T follicular helper cell (primary cell): ENCODE measurements around the gene VAC14.
"Not testable (repeated sequence)": the region's sequence is repeated elsewhere in the genome, so short reads cannot be mapped to it uniquely, and the experiment has no call there.

Source experiments
- DNase-seq: peaks from one replicate; pipeline ENCODE4 v3.0.0-alpha.2; 2020; ENCODE audit warnings: low read depth

Gene VAC14

GRCh38 chr16:70743791-70744190 lies 57.2 kb downstream of the VAC14 start:
- DNase-seq = no peak

DNA sequence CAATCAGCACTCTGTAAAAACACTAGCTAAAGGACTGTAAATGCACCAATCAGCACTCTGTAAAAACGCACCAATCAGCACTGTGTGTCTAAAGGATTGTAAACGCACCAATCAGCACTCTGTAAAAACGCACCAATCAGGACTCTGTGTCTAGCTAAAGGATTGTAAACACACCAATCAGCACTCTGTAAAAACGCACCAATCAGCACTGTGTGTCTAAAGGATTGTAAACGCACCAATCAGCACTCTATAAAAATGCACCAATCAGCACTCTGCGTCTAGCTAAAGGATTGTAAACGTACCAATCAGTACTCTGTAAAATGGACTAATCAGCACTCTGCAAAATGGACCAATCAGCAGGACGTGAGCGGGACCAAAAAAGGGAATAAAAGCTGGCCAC lies 58.0 kb downstream of the VAC14 start:
- DNase-seq = not testable (repeated sequence)

DNA sequence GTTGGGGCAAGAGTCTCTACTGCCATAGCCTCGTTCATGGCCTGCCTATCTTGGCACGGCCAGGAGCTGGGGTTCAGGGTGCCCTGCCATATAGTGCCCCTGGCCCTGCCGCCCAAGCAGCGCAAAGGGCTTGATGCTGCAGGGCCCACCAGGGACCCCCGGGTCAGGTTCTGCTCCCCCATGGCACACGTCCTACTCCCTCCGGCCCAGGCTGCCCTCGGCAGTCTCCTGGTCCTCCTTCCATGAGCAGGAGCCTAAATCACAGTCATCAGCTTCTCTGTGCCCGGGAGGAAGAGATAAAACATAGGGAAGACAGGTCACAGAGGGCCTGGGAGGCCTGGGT lies 59.2 kb downstream of the VAC14 start:
- DNase-seq = no peak

- no peak for DNase-seq
Measured at GRCh38 chr16:70740914-70741782, 59.8 kb downstream of the VAC14 start.

DNA sequence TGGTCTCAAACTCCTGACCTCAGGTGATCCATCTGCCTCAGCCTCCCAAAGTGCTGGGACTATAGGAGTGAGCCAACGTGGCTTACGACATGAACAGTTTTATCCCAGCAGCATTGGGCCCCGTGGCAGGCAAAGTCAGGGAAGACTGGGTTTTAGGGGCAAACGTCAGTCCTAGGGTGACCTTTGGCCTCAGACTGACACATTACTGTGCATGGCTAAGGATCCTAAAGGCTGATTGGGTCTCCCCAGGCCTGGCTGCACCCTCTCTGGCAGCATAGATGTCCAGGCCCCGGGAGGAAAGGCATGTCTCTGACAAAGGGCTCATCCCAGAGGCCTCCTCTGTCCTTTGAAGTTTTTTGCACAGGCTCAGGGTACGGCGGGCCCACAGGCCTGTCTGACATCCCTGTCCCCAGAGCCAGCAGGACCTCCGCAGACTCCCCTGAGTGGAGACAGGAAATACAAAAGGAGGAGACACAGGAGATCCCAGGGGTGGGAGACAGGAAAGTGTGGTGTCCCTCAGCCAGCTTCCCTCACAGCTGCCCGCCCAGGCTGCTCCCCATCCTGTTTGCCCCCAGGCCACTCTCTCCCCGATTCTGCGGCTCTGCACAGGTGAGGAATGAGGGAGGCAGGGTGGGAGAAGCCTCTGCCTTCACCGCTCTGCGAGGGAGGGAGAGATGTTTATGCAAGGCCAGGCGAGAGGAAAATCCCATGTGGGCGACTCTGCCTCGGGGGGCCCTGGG lies 60.6 kb downstream of the VAC14 start:
- no peak for DNase-seq

- no peak for DNase-seq
Measured at GRCh38 chr16:70739389-70739788, 61.6 kb downstream of the VAC14 start.

DNA sequence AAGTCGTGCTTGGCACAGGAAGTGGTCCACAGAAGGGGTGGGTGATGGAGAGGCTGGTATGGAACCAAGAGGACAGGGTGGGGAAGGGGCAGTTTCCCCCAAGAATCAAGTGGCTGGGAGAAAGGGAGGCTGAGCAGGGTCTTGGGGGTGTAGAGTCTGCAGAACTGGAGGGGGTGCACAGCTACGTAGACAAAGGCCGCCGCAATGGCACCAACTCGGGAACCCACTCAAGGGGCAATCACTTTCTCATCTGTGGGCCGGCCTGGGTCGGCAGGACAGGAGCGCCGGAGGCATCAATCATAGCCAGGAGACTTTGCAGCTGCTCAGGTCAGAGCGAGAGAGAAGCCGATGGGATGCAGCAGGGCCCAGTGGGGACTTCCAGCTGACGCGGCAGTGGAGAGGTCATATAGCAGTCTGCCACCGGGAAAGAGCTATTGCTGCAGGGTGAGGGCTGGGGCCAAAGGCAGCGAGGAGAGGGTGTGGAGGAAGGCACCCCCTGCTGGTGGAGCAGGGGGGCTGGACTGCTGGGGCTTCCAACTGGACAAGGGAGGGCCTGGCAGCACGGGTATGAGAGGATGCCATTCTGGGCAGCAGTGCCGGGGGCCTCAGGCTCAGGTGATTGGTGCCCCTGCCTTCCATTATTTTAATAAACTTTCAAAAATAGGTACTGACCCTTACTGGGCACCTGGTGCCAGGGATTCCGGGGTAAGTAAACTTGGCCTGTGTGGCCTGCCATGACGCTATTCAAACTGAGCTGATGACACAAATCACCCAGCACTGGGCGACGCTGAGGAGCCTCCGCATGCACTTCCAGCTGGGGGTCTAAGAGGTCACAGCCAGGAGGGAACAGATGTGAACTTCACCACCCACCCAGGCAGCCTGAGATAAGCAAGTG lies 62.6 kb downstream of the VAC14 start:
- DNase-seq = no peak

DNA sequence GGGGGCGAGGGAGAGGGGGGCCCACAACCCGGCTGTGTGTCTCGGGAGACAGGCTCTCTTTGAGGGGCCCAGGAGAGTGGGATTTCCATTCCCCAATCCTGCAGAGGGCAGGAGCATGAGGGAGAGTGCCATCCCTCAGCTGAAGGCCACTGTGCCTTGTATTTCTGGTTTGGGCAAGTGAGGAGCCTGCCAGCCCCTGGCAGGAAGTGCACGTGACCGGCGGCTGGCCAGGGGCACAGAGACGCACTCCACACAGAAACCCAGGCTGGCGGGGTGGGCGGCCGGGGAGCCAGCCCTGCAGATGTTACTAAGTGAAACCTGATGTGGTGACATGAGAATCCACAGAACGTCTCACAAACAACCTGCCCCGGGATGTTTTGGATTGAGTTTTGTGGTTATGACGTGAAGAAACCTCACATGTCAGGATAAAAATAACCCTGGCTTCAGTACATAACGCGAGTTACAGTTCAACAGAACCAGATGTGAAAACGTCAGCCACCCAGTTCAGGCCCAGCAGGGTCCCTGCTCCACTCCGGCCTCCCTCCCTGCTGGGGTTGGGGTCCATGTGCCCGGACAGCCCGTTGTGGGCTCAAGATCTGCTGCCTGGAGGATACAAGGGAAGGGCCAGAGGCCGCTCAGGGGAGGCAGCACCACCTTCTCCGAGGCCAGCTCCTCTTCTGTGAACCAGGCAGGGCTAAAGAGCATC lies 63.4 kb downstream of the VAC14 start:
- peak; percentile 39 for DNase-seq

GRCh38 chr16:70736465-70737376 lies 64.2 kb downstream of the VAC14 start:
- DNase-seq = no peak

DNA sequence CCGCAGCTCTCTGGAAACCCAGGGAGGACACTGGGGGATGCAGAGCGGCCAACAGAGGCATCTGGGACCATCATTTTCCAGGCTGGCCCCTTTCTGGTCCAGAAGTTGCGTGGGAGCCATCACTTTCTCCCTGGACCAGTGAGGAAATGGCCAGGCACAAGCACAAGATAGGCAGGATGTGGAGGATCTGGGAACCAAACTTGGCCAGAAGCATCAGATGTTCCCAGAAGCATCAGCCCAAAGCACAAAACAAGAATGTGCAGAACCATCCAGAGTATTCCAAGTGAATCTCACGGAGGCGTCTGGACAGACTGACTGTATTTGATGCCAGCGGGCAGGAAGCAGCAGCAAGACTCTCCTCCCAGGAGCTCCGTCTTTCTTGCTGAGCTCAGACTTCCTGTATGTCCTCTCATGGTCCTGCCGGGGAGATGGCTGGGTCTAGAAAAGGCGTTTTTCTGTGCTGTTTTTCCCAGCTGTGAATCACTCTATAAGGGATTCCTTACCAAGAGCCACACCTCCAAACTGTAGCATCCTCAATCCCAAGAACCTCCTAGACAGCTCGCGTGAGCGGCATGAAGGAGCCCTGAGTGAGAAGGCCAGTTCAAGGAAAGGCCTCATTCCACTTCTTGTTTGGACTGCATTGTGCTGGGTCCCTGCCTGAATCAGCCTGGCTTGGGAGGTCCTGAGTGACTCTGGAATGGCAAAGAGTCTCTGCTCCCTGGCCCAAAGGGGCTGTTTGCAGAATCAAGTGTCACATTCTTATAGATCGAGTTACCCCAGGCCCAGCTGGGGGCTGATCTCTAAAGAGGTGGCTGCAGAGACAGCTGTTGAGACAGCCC lies 65.6 kb downstream of the VAC14 start:
- no peak for DNase-seq

GRCh38 chr16:70734522-70735095 lies 66.3 kb downstream of the VAC14 start:
- DNase-seq = no peak

- no peak for DNase-seq
Measured at GRCh38 chr16:70730944-70731343, 70.0 kb downstream of the VAC14 start.

- DNase-seq = no peak
Measured at GRCh38 chr16:70730031-70730430, 70.9 kb downstream of the VAC14 start.

GRCh38 chr16:70729292-70729691 lies 71.7 kb downstream of the VAC14 start:
- no peak for DNase-seq

GRCh38 chr16:70728150-70728549 lies 72.8 kb downstream of the VAC14 start:
- DNase-seq = no peak

DNA sequence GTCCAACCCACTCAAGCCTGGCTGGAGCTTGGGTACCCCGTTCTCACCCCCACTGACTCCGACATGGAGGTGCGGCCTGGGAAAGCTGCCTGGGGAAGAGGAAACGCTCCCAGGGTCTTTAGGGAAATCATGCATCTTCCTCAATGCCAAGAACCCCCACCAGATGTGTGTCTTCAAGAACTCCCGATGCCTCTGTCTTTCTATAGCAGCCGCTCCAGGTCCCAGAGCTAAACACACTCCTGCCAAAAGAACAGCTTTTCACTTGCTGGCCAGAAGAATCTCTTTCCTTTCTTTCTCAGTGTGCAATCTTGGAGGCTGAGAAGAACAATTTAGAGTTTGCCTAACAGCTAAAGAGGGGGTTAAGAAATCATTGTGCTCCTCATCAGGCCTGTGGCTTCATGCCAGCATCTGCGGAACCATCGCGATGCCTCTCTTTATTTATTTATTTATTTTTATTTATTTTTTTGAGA lies 74.0 kb downstream of the VAC14 start:
- DNase-seq = no peak

DNA sequence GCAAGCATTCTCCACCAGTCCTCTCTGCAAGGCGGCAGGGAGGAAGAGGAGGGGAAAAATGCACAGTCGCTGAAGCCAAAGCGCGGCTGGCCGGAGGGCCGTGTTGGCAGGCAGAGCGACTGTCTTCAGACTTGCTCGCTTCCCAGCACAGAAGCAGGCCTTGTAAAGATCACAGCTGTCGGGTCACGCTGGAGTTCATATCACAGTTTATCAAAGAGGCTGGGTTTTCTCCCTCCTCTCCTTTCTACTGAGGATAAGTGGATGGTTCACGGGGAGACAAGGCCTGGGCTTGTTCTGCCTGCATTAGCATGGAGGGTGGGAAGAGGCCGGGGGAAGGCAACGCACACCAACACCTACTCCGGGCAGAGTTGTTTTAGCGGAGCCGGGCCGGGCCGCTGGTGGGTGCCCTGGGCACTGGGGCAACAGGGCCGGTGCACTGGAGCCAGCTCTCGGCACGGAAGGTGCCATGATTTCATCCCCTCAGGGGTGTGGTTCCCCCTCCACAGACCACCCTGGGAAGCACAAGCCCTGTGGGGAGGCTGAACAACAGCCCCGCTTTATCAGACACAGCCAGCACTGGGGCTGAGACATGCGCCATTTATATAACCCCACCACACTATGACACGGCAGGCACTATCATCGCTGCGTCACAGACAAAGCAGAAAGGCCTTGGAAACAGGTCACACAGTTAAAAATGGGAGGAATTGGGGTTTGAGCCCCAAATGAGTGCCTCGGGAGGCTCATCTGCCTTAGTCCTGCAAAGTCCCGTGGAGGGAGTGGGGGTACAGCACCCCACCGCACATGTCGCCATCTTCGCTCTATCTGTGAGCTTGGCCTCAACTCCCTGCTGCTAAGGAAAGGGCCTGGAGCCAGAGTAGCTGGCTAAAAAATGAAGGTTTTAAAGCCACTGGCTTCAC lies 74.8 kb downstream of the VAC14 start:
- DNase-seq = no peak
